Heart left ventricle (tissue), 16 donors: ENCODE results near the gene OMP. TPM values are rescaled to one million over a fixed set of nuclear protein-coding genes. Genes with fewer than 3 reads are reported as not detected.
A peak's percentile ranks its signal among the peaks of the same experiment; 100 is the strongest.

Experiments
- ATAC-seq, 4 donors: fragments of 200-7000 bp; cut with Tn5 transposase; one replicate each; pipeline ENCODE4 v1.9.1; 2020 to 2022; ENCODE audit warnings: moderate library complexity in 4 of 4, mild to moderate bottlenecking in 3 of 4, moderate number of reproducible peaks in 1 of 4
- DNase-seq, 5 donors: peaks; one replicate each; pipeline ENCODE4 v3.0.0-alpha.2; 2020
- H3K27ac ChIP-seq, 12 donors: fragments of 200-600 bp; sonication (generic) in 4 of 12; one replicate each; pipeline versions ENCODE4 v1.5.0 to v1.8.0; 2016 to 2022; ENCODE audit warnings: mild to moderate bottlenecking in 2 of 12
- H3K27me3 ChIP-seq, 9 donors: fragments of 200-600 bp; sonication (generic) in 2 of 9; one replicate each; pipeline versions ENCODE4 v1.5.1 to v1.8.0; 2016 to 2022; ENCODE audit warnings: mild to moderate bottlenecking in 3 of 9
- H3K36me3 ChIP-seq, 9 donors: fragments of 200-600 bp; sonication (generic) in 2 of 9; one replicate each; pipeline versions ENCODE4 v1.5.0 to v1.8.0; 2018 to 2022; ENCODE audit warnings: mild to moderate bottlenecking in 2 of 9
- H3K4me1 ChIP-seq, 12 donors: fragments of 200-600 bp; sonication (generic) in 4 of 12; one replicate each; pipeline versions ENCODE4 v1.5.0 to v1.8.0; 2016 to 2022; ENCODE audit warnings: mild to moderate bottlenecking in 3 of 12
- H3K4me3 ChIP-seq, 12 donors: fragments of 200-600 bp; sonication (generic) in 4 of 12; one replicate each; pipeline versions ENCODE4 v1.5.0 to v1.8.0; 2017 to 2022; ENCODE audit warnings: mild to moderate bottlenecking in 9 of 12, moderate library complexity in 4 of 12
- H3K9me3 ChIP-seq, 12 donors: fragments of 200-600 bp; sonication (generic) in 4 of 12; one replicate each; pipeline versions ENCODE4 v1.5.0 to v1.8.0; 2016 to 2022; ENCODE audit warnings: mild to moderate bottlenecking in 1 of 12
- CTCF ChIP-seq, 12 donors: fragments of 200-600 bp; sonication (generic) in 4 of 12; IDR thresholded peaks; one replicate each; pipeline versions ENCODE4 v1.5.0 to v1.8.0; 2018 to 2022; ENCODE audit warnings: antibody characterized with exemption in 12 of 12, mild to moderate bottlenecking in 5 of 12
- POLR2A ChIP-seq, 2 donors: fragments of 450-650 bp; IDR thresholded peaks; one replicate each; pipeline ENCODE4 v1.6.1; 2017; ENCODE audit warnings: antibody characterized with exemption in 2 of 2, mild to moderate bottlenecking in 2 of 2, moderate library complexity in 2 of 2
- WGBS, 4 donors: extraction: QIAGEN DNeasy Blood & Tissue Kit in 2 of 4; methylation state at CpG; one replicate each; pipeline versions ENCODE4 v1.1.5 to v1.1.7; 2013 to 2018; 5-methylcytosine and 5-hydroxymethylcytosine counted together
- intact Hi-C, 10 donors: fragments of 100-400 bp; cut with DNase I; formaldehyde crosslinking; loops; one replicate each; pipeline versions ENCODE4 v1.11.1 to v1.14.2; 2022
- polyA plus RNA-seq, 2 donors: library from polyadenylated mRNA; stranded (reverse); fragments of 200-250 nt; gene quantifications; one replicate each; pipeline ENCODE4 v1.2.3, GENCODE V29; 2013
- total RNA-seq, 9 donors: library from RNA; depleted of rRNA in 2 of 9; stranded (reverse); fragments of >200 nt in 2 of 9; fragmentation: NEBNext Ultra II Directional in 3 of 9; extraction: Animal tissue kit (Norgen Biotek cat#: 25700) in 3 of 9; gene quantifications; one replicate each; pipeline versions ENCODE4 v1.1.0 to v1.2.4, GENCODE V29; 2016 to 2023
- donor health status: ischemic (EF 13 %, LVEDD 7.1; RV severe dilation, severe dysfunction).
- donor health status: healthy with polysubstance abuse.
- donor health status: DM: no; HTN: yes; CAD: no.
- donor health status: DM: no; HTN: no; CAD: no.
- donor health status: ischemic (EF 25% LVEDD 6.9; RV normal size, moderate dysfunction).
- donor health status: ischemic (EF 25% LVEDD 5.7; RV mildly dilated, moderate dysfunction).
- donor health status: healthy.
- donor health status: DM: yes; HTN: yes; CAD: no.
- donor health status: ischemic (EF 35%, LVEDD 5.7; RV mildly dilated, moderate dysfunction).
- donor health status: nonischemic (EF 11% LVEDD 7.7; RV severe dilation, severe dysfunction).
- donor health status: DM: yes; HTN: yes; CAD: no.
- donor health status: PGD.
- donor health status: ischemic (EF 29% LVEDD 5.4; RV normal size, mild dysfunction).
- donor health status: nonischemic (EF 23%, LVEDD 6.1; RV moderate dilation, normal function).

OMP gene
- total and polyA plus RNA-seq, 11 donors: not detected

GRCh38 chr11:77074626-77075221 is 27.9 kb upstream of the OMP start:
- TF ChIP-seq CTCF (IDR thresholded peaks at IDR 0.05): no peak
- TF ChIP-seq POLR2A (IDR thresholded peaks at IDR 0.05): no peak
- 79 to 94% (median 93%) methylated on average over 13 to 15 of the region's 15 CpGs for WGBS, 4 donors
- H3K9me3 ChIP-seq: peaks cover 0 to 8% (median 0%) of the 10 kb centered on the region in 12 donors
- H3K4me1 ChIP-seq: peaks cover 0 to 30% (median 20%) of the 10 kb centered on the region in 12 donors
- no peaks in the 10 kb centered on the region for H3K36me3 ChIP-seq
- intact Hi-C loops: no loop called here
- no peaks in the 10 kb centered on the region for H3K27me3 ChIP-seq
- peak overlapping the region in 9 of 12 donors; percentile 60 to 87 (median 78) for H3K27ac ChIP-seq
- no peak for ATAC-seq
- H3K4me3 ChIP-seq: no peak overlapping the region
- no peak for DNase-seq

GRCh38 chr11:77075425-77075905 is 27.2 kb upstream of the OMP start:
- intact Hi-C loops: no loop called here
- Histone ChIP-seq H3K9me3 (peaks cover 0 to 8% (median 0%) of the 10 kb centered on the region in 12 donors), H3K36me3 (no peaks in the 10 kb centered on the region), H3K4me3 (no peak overlapping the region), H3K27ac (peak overlapping the region in 1 of 12 donors; percentile 87), H3K4me1 (peaks cover 0 to 30% (median 20%) of the 10 kb centered on the region in 12 donors), H3K27me3 (no peaks in the 10 kb centered on the region)
- 87 to 98% (median 95%) methylated on average over 3 to 5 of the region's 5 CpGs for WGBS, 4 donors
- DNase-seq: no peak
- ATAC-seq: no peak
- TF ChIP-seq POLR2A (IDR thresholded peaks at IDR 0.05): no peak
- no peak for TF ChIP-seq CTCF (IDR thresholded peaks at IDR 0.05)

GRCh38 chr11:77079666-77080065 is 23.0 kb upstream of the OMP start:
- WGBS, 4 donors: 59 to 98% (median 95%) methylated on average over 2 of the region's 2 CpGs
- Histone ChIP-seq H3K27me3 (no peaks in the 10 kb centered on the region), H3K27ac (no peak overlapping the region), H3K4me3 (no peak overlapping the region), H3K9me3 (peaks cover 0 to 8% (median 0%) of the 10 kb centered on the region in 12 donors), H3K4me1 (peaks cover 0 to 20% (median 13%) of the 10 kb centered on the region in 12 donors), H3K36me3 (no peaks in the 10 kb centered on the region)
- no peak for TF ChIP-seq CTCF (IDR thresholded peaks at IDR 0.05)
- no peak for TF ChIP-seq POLR2A (IDR thresholded peaks at IDR 0.05)
- DNase-seq (no peak), ATAC-seq (no peak)
- intact Hi-C loops: loop anchor here in 1 of 10 donors (10.0 kb wide), 1 partner anchor 285 kb away; no protein-coding TSS in a partner anchor

- intact Hi-C loops: loop anchor here in 1 of 10 donors (10.0 kb wide), 1 partner anchor 286 kb away; no protein-coding TSS in a partner anchor
- peak in 1 of 4 donors; percentile 39 for ATAC-seq
Observed at GRCh38 chr11:77080643-77081210, 21.9 kb upstream of the OMP start.

More at GRCh38 chr11:77080643-77081210, 21.9 kb upstream of the OMP start:
- 90 to 100% (median 97%) methylated on average over 2 of the region's 2 CpGs for WGBS, 4 donors
- Histone ChIP-seq H3K4me1 (peaks cover 0 to 20% (median 12%) of the 10 kb centered on the region in 12 donors), H3K27ac (no peak overlapping the region), H3K4me3 (no peak overlapping the region), H3K36me3 (no peaks in the 10 kb centered on the region), H3K27me3 (no peaks in the 10 kb centered on the region), H3K9me3 (peaks cover 0 to 8% (median 0%) of the 10 kb centered on the region in 12 donors)
- TF ChIP-seq POLR2A (IDR thresholded peaks at IDR 0.05) (no peak), CTCF (IDR thresholded peaks at IDR 0.05) (no peak)
- peak in 1 of 5 donors; percentile 25 for DNase-seq
